ENCODE measurements around the gene PSAP.

The PSAP gene

DNA sequence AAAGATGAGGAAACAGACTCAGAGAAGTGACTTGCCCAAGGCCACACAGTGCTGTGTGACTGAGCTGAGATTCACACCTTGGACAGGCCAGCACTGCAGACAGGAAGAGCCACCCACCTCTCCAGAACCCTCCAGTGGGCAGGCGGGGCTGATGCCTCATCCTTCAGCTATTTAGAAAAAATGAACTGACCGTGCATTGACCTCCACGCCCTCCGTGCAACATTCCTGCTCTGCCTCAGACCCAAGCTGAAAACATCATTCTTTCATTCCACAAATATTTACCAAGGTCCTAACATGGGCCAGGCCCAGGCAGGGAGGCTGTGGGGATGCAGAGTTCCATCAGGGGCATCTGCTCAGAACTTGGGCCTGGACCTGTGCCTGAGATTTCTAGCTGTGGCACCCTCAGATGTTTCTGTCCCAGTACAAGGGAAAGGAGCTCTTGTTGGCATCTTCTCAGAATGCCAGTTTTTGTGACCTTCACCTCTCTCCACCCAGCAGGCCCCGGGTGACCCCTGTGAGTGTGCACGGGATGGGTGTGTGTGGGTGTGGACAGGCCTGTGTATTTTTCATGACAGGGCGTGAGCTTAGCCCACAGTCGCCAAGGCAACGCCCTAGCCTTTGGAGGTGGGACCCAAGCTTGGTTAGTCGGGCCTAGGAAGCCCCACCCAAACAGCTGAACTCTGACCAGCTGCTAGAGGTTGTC, 84.2 kb downstream of the PSAP start:
- DNase-seq (ENCODE audit: low spot score): peak; percentile 90
